Activated CD8-positive, alpha-beta T cell treated with anti-CD3 and anti-CD28 coated beads for 36 hours (primary cell): ENCODE data around the gene SLC18A2. TPM values are rescaled to one million over a fixed set of nuclear protein-coding genes. Genes with fewer than 3 reads are reported as not detected.
A peak's percentile ranks its signal among the peaks of the same experiment; 100 is the strongest.

ENCODE experiments used
- ATAC-seq: fragments of 200-7000 bp; cut with Tn5 transposase; one replicate; pipeline ENCODE4 v1.10.0; 2021; ENCODE audit warnings: mild to moderate bottlenecking, moderate library complexity
- CTCF ChIA-PET: fragments of 350-600 bp; sonication (Branson Sonifier 250); formaldehyde crosslinking; loops from one replicate; lab custom pipeline; 2021; ENCODE audit warnings: antibody characterized with exemption; lab: Charles Lee
- POLR2A ChIA-PET: fragments of 350-600 bp; sonication (Branson Sonifier 250); formaldehyde crosslinking; loops from one replicate; lab custom pipeline; 2021; ENCODE audit warnings: antibody characterized with exemption; lab: Charles Lee
- DNase-seq: peaks from one replicate; pipeline ENCODE4 v3.0.0-alpha.2; 2020
- H3K27ac Mint-ChIP-seq: one replicate; pipeline ENCODE4 v1.8.0; 2021; ENCODE audit warnings: mild to moderate bottlenecking, mixed read lengths
- H3K27me3 Mint-ChIP-seq: one replicate; pipeline ENCODE4 v1.8.0; 2021; ENCODE audit warnings: mixed read lengths
- H3K36me3 Mint-ChIP-seq: one replicate; pipeline ENCODE4 v1.8.0; 2021; ENCODE audit warnings: low read depth, mixed read lengths
- H3K4me1 Mint-ChIP-seq: one replicate; pipeline ENCODE4 v1.8.0; 2021; ENCODE audit warnings: low read depth, mixed read lengths
- H3K4me3 Mint-ChIP-seq: one replicate; pipeline ENCODE4 v1.8.0; 2021; ENCODE audit warnings: mild to moderate bottlenecking, moderate library complexity, mixed read lengths
- H3K9me3 Mint-ChIP-seq: one replicate; pipeline ENCODE4 v1.8.0; 2021; ENCODE audit warnings: mixed read lengths
- CTCF ChIP-seq: fragments of 200-600 bp; IDR thresholded peaks from one replicate; pipeline ENCODE4 v1.8.0; 2022; ENCODE audit warnings: antibody characterized with exemption, mild to moderate bottlenecking
- intact Hi-C: fragments of 100-400 bp; cut with micrococcal nuclease; formaldehyde crosslinking; loops from one replicate; pipeline ENCODE4 v1.10.0; 2022
- total RNA-seq, 2 experiments: library from RNA; stranded (reverse); gene quantifications; one replicate each; pipeline ENCODE4 v1.2.3, GENCODE V29; 2021

The SLC18A2 gene
- total RNA-seq, 2 experiments from 2014 or later, result 0.14 TPM; not detected in 1

GRCh38 chr10:117320050-117320665 lies 79.2 kb downstream of the SLC18A2 start:
- POLR2A ChIA-PET, result no interaction called here
- CTCF ChIA-PET, result interaction anchor here (0.7 to 3.8 kb wide), 27 partner anchors 8 to 811 kb away, joined by 3 to 124 read pairs (median 4); no protein-coding TSS in a partner anchor
- no peaks in the 10 kb centered on the region for H3K9me3 Mint-ChIP-seq
- H3K27me3 Mint-ChIP-seq, result no peaks in the 10 kb centered on the region
- peaks cover 2% of the 10 kb centered on the region for H3K4me1 Mint-ChIP-seq
- no peak overlapping the region for H3K4me3 Mint-ChIP-seq
- peak; percentile 68 for TF ChIP-seq CTCF
- DNase-seq (no peak), ATAC-seq (peak; percentile 49)
- no peak overlapping the region for H3K27ac Mint-ChIP-seq
- peaks cover 7% of the 10 kb centered on the region for H3K36me3 Mint-ChIP-seq
- intact Hi-C loops, result loop anchor here (5.0 kb wide), 1 partner anchor 103 kb away; no protein-coding TSS in a partner anchor

GRCh38 chr10:117322260-117322659 lies 81.3 kb downstream of the SLC18A2 start:
- intact Hi-C loops, result loop anchor here (5.0 kb wide), 1 partner anchor 105 kb away; no protein-coding TSS in a partner anchor
- Mint-ChIP-seq H3K36me3 (peaks cover 17% of the 10 kb centered on the region), H3K9me3 (no peaks in the 10 kb centered on the region), H3K4me1 (peaks cover 2% of the 10 kb centered on the region), H3K4me3 (no peak overlapping the region), H3K27ac (no peak overlapping the region), H3K27me3 (no peaks in the 10 kb centered on the region)
- POLR2A ChIA-PET, result interaction anchor here (1.3 kb wide), 1 partner anchor 52 kb away, joined by 3 read pairs; no protein-coding TSS in a partner anchor
- CTCF ChIA-PET, result interaction anchor here (0.9 to 3.7 kb wide), 2 partner anchors 9 to 106 kb away, joined by 3 to 33 read pairs; no protein-coding TSS in a partner anchor
- TF ChIP-seq CTCF, result no peak
- no peak for DNase-seq
- ATAC-seq, result no peak

- ATAC-seq, result no peak
- H3K9me3 Mint-ChIP-seq, result no peaks in the 10 kb centered on the region
- no peak overlapping the region for H3K27ac Mint-ChIP-seq
- no peak for DNase-seq
- H3K4me3 Mint-ChIP-seq, result no peak overlapping the region
- intact Hi-C loops, result loop anchor here (5.0 kb wide), 1 partner anchor 107 kb away; no protein-coding TSS in a partner anchor
- H3K27me3 Mint-ChIP-seq, result no peaks in the 10 kb centered on the region
- CTCF ChIA-PET, result interaction anchor here (1.2 to 3.7 kb wide), 2 partner anchors 108 to 148 kb away, joined by 3 to 33 read pairs; no protein-coding TSS in a partner anchor
- no peak for TF ChIP-seq CTCF
- peaks cover 11% of the 10 kb centered on the region for H3K36me3 Mint-ChIP-seq
- H3K4me1 Mint-ChIP-seq, result peaks cover 2% of the 10 kb centered on the region
- POLR2A ChIA-PET, result no interaction called here
Measured at GRCh38 chr10:117324367-117324766, 83.5 kb downstream of the SLC18A2 start.

- Mint-ChIP-seq H3K4me3 (no peak overlapping the region), H3K9me3 (no peaks in the 10 kb centered on the region), H3K27ac (no peak overlapping the region), H3K4me1 (peaks cover 10% of the 10 kb centered on the region), H3K27me3 (no peaks in the 10 kb centered on the region), H3K36me3 (peaks cover 19% of the 10 kb centered on the region)
- TF ChIP-seq CTCF, result no peak
- ChIA-PET CTCF (interaction anchor here (2.5 kb wide), 1 partner anchor 111 kb away, joined by 11 read pairs; no protein-coding TSS in a partner anchor), POLR2A (no interaction called here)
- intact Hi-C loops, result no loop called here
- DNase-seq, result no peak
- no peak for ATAC-seq
Measured at GRCh38 chr10:117327262-117327661, 86.3 kb downstream of the SLC18A2 start.

Other genes starting within 250 kb of the SLC18A2 start
- not detected for gene SHTN1, start 235.9 kb upstream of the SLC18A2 start, total RNA-seq
- not detected for gene VAX1, start 102.8 kb upstream of the SLC18A2 start, total RNA-seq
- not detected for gene KCNK18, start 43.6 kb upstream of the SLC18A2 start, total RNA-seq
- gene PDZD8, start 134.3 kb downstream of the SLC18A2 start, total RNA-seq, result 10 to 100 TPM; 15.5 to 16.2 TPM